ENCODE measurements around the gene CXorf58.
"Not testable (repeated sequence)": the region's sequence is repeated elsewhere in the genome, so short reads cannot be mapped to it uniquely, and the experiment has no call there.

The CXorf58 gene

GRCh38 chrX:23954396-23954795 is 46.6 kb downstream of the CXorf58 start:
- DNase-seq, result no peak

DNA sequence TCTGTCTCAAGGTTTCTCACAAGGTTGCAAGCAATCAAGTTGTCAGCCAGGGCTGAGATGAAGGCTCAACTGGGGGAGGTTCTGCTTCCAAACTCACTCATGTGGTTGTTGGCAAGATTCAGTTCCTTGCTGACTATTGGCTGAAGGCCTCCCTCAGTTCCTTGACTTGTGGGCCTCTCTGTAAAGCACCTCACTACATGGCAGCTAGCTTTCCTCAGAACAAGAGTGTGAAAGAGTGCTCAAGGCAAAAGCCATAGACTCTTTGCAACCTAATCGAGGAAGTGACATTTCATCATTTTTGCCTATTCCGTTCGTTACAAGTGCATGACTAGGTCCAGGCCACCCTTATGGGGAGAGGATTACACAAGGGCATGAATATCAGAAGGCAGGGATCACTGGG is 52.0 kb downstream of the CXorf58 start:
- DNase-seq, result peak; percentile 80 to 81

DNA sequence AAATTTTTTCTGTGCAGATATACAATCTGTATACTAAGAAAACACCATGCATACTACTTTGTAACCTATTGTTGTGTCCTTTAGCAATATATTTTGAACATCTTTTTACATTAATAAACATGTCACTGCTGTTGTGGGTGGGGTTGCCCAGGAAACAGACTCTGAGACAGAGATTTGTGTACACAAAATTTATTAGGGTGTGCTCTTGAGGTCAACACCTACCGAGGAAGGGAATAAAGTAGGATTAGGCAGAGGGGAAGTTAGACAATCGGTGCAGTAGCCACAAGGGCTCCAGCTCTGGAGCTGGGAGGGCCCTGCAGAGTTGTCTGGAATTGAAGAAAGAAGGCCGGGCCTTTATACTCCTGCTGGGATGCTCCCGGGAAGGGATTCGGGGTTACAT is 56.4 kb downstream of the CXorf58 start:
- DNase-seq, result no peak

- not testable (repeated sequence) for DNase-seq
Measured at GRCh38 chrX:23965630-23966029, 57.8 kb downstream of the CXorf58 start.

GRCh38 chrX:23978491-23978890 is 70.7 kb downstream of the CXorf58 start:
- DNase-seq, result no peak

GRCh38 chrX:23980011-23980441 is 72.2 kb downstream of the CXorf58 start:
- DNase-seq, result no peak

- DNase-seq, result no peak
Measured at GRCh38 chrX:23981222-23981621, 73.4 kb downstream of the CXorf58 start.

DNA sequence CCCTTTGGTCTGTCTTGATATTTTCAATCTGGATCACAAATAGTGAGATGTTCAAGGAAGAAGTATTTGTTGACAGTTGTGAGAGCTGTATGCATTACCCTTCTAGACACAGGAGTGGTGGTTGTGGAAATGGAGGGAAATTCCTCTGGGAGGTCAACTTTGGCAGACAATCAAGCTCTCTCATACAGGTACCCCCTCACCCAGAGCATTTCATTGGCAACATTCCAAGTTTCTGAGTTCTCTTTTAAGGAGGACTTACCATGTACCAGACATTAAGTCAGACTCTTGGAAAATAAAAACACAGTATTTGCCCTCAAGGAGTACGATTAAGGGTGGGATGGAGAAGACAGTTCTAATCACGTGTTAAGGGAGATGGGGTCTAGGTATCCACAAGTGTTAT is 73.9 kb downstream of the CXorf58 start:
- no peak for DNase-seq

DNA sequence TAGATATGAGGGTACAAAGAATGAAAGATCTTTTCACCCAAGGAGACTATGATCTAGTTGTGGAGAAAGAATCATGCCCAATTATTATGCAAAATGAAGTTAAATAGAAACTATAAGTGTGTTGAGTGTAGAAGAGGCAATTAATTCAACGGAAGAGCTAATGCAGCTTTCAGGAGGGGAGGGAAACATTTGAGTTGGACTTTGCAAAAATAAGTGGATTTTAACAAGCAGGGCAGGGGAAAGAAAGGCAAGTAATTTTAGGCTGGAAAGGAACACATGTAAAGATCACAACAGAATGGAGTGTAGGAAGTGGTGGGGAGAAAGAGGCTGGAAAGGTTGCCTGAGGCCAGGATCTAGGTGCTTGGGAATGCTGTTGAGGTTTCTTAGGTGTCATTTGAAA is 75.1 kb downstream of the CXorf58 start:
- DNase-seq, result no peak
